ENCODE measurements around the gene CARD11. TPM values are rescaled to one million over a fixed set of nuclear protein-coding genes. Genes with fewer than 3 reads are reported as not detected.

CARD11 gene
- total RNA-seq, 1 donor from 2014 or later = 5.8 TPM

GRCh38 chr7:3076163-3076562 lies 32.5 kb upstream of the CARD11 start:
- Histone ChIP-seq H3K4me1 (no peaks in the 10 kb centered on the region), H3K27ac (no peak overlapping the region), H3K27me3 (no peaks in the 10 kb centered on the region), H3K4me3 (no peak overlapping the region), H3K9me3 (peaks cover 4% of the 10 kb centered on the region), H3K36me3 (no peaks in the 10 kb centered on the region)
- no peak for TF ChIP-seq CTCF (IDR thresholded peaks at IDR 0.05)
- ATAC-seq = no peak
- DNase-seq = no peak
- intact Hi-C loops (cut with DNase I) = no loop called here

- Histone ChIP-seq H3K27me3 (no peaks in the 10 kb centered on the region), H3K36me3 (no peaks in the 10 kb centered on the region), H3K9me3 (peaks cover 4% of the 10 kb centered on the region), H3K4me1 (no peaks in the 10 kb centered on the region), H3K27ac (no peak overlapping the region), H3K4me3 (no peak overlapping the region)
- no peak for TF ChIP-seq CTCF (IDR thresholded peaks at IDR 0.05)
- DNase-seq (no peak), ATAC-seq (no peak)
- intact Hi-C loops (cut with DNase I) = no loop called here
Observed at GRCh38 chr7:3075441-3075840, 31.8 kb upstream of the CARD11 start.

- H3K4me3 ChIP-seq = no peak overlapping the region
- no peak for TF ChIP-seq CTCF (IDR thresholded peaks at IDR 0.05)
- no peak overlapping the region for H3K27ac ChIP-seq
- intact Hi-C loops (cut with DNase I) = no loop called here
- H3K36me3 ChIP-seq = no peaks in the 10 kb centered on the region
- no peaks in the 10 kb centered on the region for H3K4me1 ChIP-seq
- no peak for ATAC-seq
- peaks cover 4% of the 10 kb centered on the region for H3K9me3 ChIP-seq
- no peak for DNase-seq
- H3K27me3 ChIP-seq = no peaks in the 10 kb centered on the region
Observed at GRCh38 chr7:3074459-3074821, 30.8 kb upstream of the CARD11 start.

- H3K27ac ChIP-seq = no peak overlapping the region
- H3K27me3 ChIP-seq = no peaks in the 10 kb centered on the region
- no peak for TF ChIP-seq CTCF (IDR thresholded peaks at IDR 0.05)
- DNase-seq (no peak), ATAC-seq (no peak)
- peaks cover 4% of the 10 kb centered on the region for H3K9me3 ChIP-seq
- intact Hi-C loops (cut with DNase I) = no loop called here
- H3K4me3 ChIP-seq = no peak overlapping the region
- H3K4me1 ChIP-seq = no peaks in the 10 kb centered on the region
- no peaks in the 10 kb centered on the region for H3K36me3 ChIP-seq
Observed at GRCh38 chr7:3073763-3074458, 30.2 kb upstream of the CARD11 start.

- ATAC-seq = no peak
- Histone ChIP-seq H3K36me3 (no peaks in the 10 kb centered on the region), H3K9me3 (peaks cover 2% of the 10 kb centered on the region), H3K4me3 (no peak overlapping the region), H3K27ac (no peak overlapping the region), H3K4me1 (peaks cover 3% of the 10 kb centered on the region), H3K27me3 (no peaks in the 10 kb centered on the region)
- intact Hi-C loops (cut with DNase I) = no loop called here
- TF ChIP-seq CTCF (IDR thresholded peaks at IDR 0.05) = no peak
- DNase-seq = no peak
Observed at GRCh38 chr7:3070908-3071307, 27.2 kb upstream of the CARD11 start.

All from upper lobe of right lung (tissue), 1 donor.